HG02642 (cell line): Measurements from ENCODE around the gene GABPB2.
A peak's percentile ranks its signal among the peaks of the same experiment; 100 is the strongest.

Experiments used
- ATAC-seq: cut with Tn5 transposase; IDR thresholded peaks from one replicate; pipeline ENCODE4 v1.9.1; 2021; ENCODE audit warnings: mild to moderate bottlenecking; ENCODE audit not compliant: unreplicated experiment, poor library complexity

GABPB2 gene

DNA sequence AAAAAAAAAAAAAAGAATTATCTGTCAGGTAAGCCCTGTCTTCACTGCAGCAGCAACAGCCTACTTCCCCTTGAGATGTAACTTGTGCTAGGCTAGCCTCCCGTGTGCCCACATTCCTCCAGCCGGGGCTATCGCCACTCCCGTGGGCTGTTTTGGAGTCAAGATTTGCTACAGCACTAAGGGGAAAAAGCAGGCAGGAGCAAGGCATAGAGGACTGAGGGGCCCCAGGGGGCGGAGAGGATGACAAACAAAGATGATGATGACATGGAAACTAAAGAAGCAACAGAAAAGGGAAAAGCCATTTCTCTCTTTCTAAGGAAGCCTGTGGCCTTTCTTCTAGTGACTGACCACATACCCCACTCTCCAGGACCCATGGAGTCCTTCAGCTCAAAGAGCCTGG lies 87.8 kb downstream of the GABPB2 start:
- no peak for ATAC-seq

DNA sequence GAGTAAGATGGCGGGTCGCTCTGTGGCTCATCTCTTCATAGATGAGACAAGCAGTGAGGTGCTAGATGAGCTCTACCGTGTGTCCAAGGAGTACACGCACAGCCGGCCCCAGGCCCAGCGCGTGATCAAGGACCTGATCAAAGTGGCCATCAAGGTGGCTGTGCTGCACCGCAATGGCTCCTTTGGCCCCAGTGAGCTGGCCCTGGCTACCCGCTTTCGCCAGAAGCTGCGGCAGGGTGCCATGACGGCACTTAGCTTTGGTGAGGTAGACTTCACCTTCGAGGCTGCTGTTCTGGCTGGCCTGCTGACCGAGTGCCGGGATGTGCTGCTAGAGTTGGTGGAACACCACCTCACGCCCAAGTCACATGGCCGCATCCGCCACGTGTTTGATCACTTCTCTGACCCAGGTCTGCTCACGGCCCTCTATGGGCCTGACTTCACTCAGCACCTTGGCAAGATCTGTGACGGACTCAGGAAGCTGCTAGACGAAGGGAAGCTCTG lies 88.2 kb downstream of the GABPB2 start:
- no peak for ATAC-seq

DNA sequence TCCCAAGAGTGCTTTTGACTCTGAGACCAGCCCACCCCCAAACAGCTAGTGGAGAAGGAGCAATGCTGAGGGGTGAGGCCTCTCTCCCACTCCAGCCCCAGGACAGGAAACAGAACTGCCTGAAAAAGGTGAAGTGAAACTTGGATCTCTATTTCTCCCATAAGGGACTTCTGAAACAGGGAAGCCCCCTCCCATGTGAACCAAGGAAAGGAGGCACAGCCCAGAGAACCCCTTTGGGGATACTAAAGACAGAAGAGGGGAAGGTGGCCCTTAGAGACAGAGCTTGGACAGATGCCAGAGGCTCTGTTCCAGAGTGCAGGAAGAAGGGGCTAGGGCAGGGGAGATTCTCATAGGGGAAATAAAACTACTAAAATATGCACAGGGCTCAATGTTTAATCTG lies 88.8 kb downstream of the GABPB2 start:
- ATAC-seq: no peak

DNA sequence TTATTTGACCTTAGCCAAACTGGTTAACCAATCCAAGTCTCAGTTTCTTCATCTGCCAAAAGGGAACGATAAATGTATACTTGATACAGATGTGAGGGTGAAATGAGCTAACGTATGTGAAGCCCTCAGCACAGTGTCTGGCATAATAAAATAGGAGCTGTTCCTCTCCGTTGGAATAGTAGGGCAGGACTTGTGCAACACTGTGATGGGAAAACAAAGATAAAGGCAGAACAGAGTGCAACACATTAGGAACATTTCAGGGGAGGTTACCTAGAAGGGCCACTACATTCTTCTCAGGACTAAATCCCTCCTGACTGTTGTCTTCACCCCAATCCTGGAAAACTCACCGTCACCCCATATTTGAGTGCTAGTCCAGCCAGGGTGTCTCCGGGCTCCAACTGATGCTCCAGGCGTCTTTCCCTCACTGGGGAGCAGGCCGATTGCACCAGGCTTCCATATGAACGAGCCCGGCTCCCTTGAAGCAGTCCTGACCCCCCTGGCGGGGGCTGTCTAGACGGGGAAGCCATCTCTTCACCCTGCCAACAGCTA lies 94.2 kb downstream of the GABPB2 start:
- no peak for ATAC-seq

DNA sequence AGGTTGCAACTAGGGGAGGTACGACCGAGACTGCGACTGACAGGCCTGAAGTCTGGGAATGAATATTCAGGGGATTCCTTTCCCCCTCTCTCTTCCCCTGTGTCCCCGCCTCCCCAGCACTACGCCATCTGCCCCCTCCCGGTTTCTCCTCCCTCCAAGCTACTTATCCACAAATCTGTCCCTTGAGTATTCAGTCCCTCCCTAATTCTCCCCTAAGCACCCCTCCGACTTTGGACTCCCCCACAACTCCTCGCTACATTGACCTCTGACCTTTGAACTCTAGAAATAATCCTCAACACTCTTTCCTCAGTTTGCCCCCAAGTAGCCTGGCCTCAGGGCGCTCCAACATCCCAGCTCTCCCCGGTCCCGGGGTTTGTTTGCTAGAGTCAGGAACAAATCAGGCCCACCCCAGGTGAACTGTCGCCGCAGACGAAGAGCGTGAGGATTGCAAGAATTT lies 94.7 kb downstream of the GABPB2 start:
- ATAC-seq: no peak

DNA sequence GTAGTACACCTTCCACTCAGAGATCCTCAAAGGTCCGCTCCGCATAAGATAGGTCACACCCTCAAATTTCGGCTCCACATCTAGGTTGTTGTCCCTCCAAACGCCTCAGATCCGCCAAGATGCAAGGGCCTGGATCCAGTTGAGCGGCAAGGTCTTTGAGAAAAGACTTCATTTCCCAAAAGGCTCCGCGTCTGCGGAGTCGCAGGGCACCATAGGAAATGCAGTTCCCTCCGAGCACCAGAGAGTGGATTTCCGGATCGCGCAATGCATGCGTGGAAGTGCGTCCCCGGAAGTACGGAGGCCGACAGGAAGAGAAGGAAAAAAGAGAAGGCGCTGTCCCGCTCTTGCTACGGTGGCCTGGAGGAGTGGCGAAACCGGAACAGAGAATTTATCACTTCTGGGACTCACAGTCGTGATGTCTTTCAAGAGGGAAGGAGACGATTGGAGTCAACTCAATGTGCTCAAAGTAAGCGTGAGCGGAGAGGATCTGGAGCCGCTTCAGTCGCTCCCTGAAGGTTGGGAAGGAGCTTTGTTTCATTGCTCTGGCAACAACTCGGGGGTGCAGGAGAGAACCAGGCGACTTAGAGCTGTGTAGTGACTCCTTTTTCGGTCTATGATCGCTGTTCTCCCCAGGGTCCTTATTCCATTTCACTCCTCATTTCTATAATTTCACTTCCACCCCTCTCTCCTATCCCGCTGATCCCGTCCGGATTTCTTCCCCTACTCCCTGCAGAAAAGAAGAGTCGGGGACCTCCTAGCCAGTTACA lies 95.4 kb downstream of the GABPB2 start, which contains the start of the genes LYSMD1 and SCNM1:
LYSMD1 (minus strand) TSS at position 165 of the 767 bp plus-strand sequence. CDS start 644 bp downstream, outside the sequence.
SCNM1 (plus strand) TSS at position 407 of the 767 bp plus-strand sequence; CDS start at position 416, 9 bp downstream.
- peak; percentile 88 for ATAC-seq

DNA sequence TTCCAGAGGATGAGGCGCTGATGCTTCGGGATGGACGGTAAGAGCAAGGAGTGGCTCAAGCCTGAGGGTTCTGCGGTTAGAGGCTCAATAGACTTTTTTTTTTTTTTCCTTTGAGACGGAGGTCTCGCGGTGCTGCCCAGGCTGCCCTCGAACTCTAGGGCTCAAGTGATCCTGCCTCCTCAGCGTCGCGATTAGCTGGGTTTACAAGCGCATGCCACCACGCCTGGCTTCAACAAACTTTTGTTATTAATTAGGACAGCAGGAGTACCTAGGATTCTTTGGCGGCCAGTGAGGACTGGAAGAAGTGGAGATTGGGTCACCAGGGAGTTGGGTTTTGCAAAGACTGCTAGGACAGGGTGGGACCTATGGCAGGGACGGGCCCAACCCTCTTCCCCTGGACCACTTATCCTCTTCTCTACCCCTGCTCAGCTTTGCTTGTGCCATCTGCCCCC lies 96.0 kb downstream of the GABPB2 start:
- no peak for ATAC-seq

DNA sequence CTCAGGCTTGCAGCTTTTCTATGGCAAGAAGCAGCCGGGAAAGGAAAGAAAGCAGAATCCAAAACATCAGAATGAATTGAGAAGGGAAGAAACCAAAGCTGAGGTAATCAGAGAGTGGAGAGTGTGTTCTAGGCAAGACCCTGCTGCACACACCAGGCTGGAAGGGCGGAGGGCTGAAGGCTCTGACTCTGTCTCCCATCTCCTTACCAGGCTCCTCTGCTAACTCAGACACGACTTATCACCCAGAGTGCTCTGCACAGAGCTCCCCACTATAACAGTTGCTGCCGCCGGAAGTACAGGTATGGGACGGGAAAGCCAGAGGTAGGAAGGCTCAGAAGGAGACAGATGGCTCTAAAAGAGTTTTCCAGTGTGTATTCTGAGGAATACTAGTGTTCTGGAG lies 96.6 kb downstream of the GABPB2 start:
- no peak for ATAC-seq

DNA sequence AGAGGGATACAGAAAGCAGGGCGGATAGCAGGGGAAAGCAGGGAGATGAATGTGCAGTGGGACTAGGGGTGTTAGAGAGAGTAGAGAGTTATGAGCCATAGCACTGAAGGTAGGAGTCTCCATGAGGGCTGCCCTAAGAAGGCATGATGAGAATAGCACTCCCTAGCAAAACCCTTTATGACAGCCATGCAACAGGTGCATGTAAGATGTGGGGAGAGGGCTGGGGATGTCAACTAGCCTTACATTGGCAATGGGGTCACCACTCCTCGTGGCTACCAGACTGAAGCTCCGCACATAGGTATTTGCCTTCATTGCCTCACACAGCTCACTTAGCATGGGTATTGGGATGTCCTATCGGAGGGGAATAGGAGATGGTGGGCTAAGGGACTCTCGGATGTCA lies 100.6 kb downstream of the GABPB2 start:
- no peak for ATAC-seq
